ENCODE results near the gene LCAT.

DNA sequence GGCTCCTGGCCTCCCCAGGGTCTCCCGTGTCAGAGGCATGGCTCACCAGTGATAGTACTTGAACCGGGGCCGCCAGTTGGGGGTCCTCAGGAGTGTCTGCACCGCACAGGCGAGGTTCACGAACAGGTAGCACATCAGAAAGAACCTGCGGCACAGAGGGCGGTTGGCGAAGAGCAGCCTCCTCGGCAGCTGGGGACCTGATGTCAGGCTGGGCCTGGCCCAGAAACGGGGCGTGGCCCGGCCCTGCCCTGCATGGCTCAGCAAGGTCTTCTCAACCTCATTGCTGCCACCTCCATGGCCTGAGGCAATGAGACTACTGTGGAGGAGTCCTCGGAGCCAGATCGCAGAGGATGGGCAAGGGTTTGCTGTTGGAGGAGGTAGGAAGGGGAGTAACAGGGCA, 4.1 kb upstream of the LCAT start:
- TF ChIP-seq, protein P1, sequence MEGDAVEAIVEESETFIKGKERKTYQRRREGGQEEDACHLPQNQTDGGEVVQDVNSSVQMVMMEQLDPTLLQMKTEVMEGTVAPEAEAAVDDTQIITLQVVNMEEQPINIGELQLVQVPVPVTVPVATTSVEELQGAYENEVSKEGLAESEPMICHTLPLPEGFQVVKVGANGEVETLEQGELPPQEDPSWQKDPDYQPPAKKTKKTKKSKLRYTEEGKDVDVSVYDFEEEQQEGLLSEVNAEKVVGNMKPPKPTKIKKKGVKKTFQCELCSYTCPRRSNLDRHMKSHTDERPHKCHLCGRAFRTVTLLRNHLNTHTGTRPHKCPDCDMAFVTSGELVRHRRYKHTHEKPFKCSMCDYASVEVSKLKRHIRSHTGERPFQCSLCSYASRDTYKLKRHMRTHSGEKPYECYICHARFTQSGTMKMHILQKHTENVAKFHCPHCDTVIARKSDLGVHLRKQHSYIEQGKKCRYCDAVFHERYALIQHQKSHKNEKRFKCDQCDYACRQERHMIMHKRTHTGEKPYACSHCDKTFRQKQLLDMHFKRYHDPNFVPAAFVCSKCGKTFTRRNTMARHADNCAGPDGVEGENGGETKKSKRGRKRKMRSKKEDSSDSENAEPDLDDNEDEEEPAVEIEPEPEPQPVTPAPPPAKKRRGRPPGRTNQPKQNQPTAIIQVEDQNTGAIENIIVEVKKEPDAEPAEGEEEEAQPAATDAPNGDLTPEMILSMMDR (IDR thresholded peaks at IDR 0.05), result no peak
- TF ChIP-seq POLR2AphosphoS5 (IDR thresholded peaks at IDR 0.05; ENCODE audit: low read depth, low read length) (no peak), TCF7L2 (IDR thresholded peaks at IDR 0.05; ENCODE audit: low read depth, low read length) (no peak), SIN3A (IDR thresholded peaks at IDR 0.05; ENCODE audit: borderline replicate concordance, insufficient read depth, low read depth, low read length) (no peak)
- TF ChIP-seq, protein P2, sequence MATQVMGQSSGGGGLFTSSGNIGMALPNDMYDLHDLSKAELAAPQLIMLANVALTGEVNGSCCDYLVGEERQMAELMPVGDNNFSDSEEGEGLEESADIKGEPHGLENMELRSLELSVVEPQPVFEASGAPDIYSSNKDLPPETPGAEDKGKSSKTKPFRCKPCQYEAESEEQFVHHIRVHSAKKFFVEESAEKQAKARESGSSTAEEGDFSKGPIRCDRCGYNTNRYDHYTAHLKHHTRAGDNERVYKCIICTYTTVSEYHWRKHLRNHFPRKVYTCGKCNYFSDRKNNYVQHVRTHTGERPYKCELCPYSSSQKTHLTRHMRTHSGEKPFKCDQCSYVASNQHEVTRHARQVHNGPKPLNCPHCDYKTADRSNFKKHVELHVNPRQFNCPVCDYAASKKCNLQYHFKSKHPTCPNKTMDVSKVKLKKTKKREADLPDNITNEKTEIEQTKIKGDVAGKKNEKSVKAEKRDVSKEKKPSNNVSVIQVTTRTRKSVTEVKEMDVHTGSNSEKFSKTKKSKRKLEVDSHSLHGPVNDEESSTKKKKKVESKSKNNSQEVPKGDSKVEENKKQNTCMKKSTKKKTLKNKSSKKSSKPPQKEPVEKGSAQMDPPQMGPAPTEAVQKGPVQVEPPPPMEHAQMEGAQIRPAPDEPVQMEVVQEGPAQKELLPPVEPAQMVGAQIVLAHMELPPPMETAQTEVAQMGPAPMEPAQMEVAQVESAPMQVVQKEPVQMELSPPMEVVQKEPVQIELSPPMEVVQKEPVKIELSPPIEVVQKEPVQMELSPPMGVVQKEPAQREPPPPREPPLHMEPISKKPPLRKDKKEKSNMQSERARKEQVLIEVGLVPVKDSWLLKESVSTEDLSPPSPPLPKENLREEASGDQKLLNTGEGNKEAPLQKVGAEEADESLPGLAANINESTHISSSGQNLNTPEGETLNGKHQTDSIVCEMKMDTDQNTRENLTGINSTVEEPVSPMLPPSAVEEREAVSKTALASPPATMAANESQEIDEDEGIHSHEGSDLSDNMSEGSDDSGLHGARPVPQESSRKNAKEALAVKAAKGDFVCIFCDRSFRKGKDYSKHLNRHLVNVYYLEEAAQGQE (IDR thresholded peaks at IDR 0.05; ENCODE audit: insufficient read depth in 1 of 2, low read depth in 2 of 2, low read length in 1 of 2), result no peak
